HepG2 (cell line): ENCODE results near the gene SFTPA2. TPM values are rescaled to one million over a fixed set of nuclear protein-coding genes. Genes with fewer than 3 reads are reported as not detected.

Experiments used
- ATAC-seq: fragments of 200-7000 bp; cut with Tn5 transposase; 3 replicates; pipeline ENCODE4 v1.9.1; 2020; ENCODE audit warnings: mild to moderate bottlenecking, moderate library complexity
- BruUV-seq: library from RNA; stranded (reverse); fragments of 400-500 nt; replicated peaks from 2 replicates; lab custom pipeline; 2021; lab: Mats Ljungman, UMichigan
- CTCF ChIA-PET: fragments of 300-600 bp; formaldehyde crosslinking; extraction: SDS; loops from one replicate; lab custom pipeline; 2021; ENCODE audit warnings: low total read pairs, inconsistent platforms, low intra/inter-chr PET ratio; lab: Yijun Ruan, JAX
- POLR2A ChIA-PET: fragments of 350-600 bp; sonication (Branson Sonifier 250); formaldehyde crosslinking; loops from one replicate; lab custom pipeline; 2020; ENCODE audit warnings: antibody characterized with exemption, inconsistent platforms; lab: Yijun Ruan, JAX
- DNase-seq: peaks from one replicate; pipeline ENCODE4 v3.0.0-alpha.2; 2015; ENCODE audit warnings: low spot score
- FAIRE-seq: peaks from 3 replicates; lab custom pipeline; 2011; peaks lifted over from hg19 to GRCh38; lab: Jason Lieb, UNC
- H2AFZ ChIP-seq: one replicate; pipeline ENCODE4 v1.6.1; 2011; ENCODE audit warnings: low read length, inconsistent platforms
- H3K27ac ChIP-seq: fragments of 300-600 bp; 3 replicates; pipeline ENCODE4 v1.8.0; 2011; ENCODE audit warnings: mixed run types, mild to moderate bottlenecking, mixed read lengths, low read length, inconsistent platforms; ENCODE audit not compliant: insufficient read depth; ENCODE audit errors: extremely low read length
- H3K27me3 ChIP-seq, 2 experiments: fragments of 200-600 bp in 1 of 2; 2 replicates in 1 of 2; 3 replicates in 1 of 2; pipeline versions ENCODE4 v1.6.0 to v1.8.0; 2011; ENCODE audit warnings: low read length in 2 of 2, mild to moderate bottlenecking in 2 of 2, moderate library complexity in 2 of 2, inconsistent platforms in 1 of 2; ENCODE audit not compliant: insufficient read depth in 2 of 2, control insufficient read depth in 1 of 2
- H3K36me3 ChIP-seq, 2 experiments: fragments of 200-600 bp in 1 of 2; replicated peaks in 1 of 2; 2 replicates in 1 of 2; 3 replicates in 1 of 2; pipeline versions ENCODE4 v1.5.1 to v1.8.0; 2011; ENCODE audit warnings: low read length in 2 of 2, inconsistent platforms in 1 of 2; ENCODE audit not compliant: insufficient read depth in 2 of 2, control insufficient read depth in 1 of 2
- H3K4me1 ChIP-seq: 2 replicates; pipeline ENCODE4 v1.5.1; 2012; ENCODE audit warnings: low read length, inconsistent platforms; ENCODE audit not compliant: insufficient read depth
- H3K4me2 ChIP-seq: 2 replicates; pipeline ENCODE4 v1.6.0; 2011; ENCODE audit warnings: low read depth, low read length, inconsistent platforms
- H3K4me3 ChIP-seq, 3 experiments: fragments of 200-600 bp in 1 of 3; sonication (generic), shearing (Covaris generic) in 1 of 3; replicated peaks in 1 of 3; 2 replicates each; pipeline ENCODE4 v1.5.1; 2011 to 2016; ENCODE audit warnings: low read length in 3 of 3, inconsistent platforms in 2 of 3, low read depth in 2 of 3, mild to moderate bottlenecking in 2 of 3, control low read depth in 1 of 3, mixed read lengths in 1 of 3; ENCODE audit not compliant: insufficient read depth in 1 of 3
- H3K79me2 ChIP-seq: one replicate; pipeline ENCODE4 v1.6.1; 2011; ENCODE audit warnings: low read length, inconsistent platforms; ENCODE audit not compliant: insufficient read depth
- H3K9ac ChIP-seq: 2 replicates; pipeline ENCODE4 v1.6.0; 2011; ENCODE audit warnings: mild to moderate bottlenecking, low read depth, low read length, inconsistent platforms; ENCODE audit not compliant: insufficient read depth
- H3K9me3 ChIP-seq: 2 replicates; pipeline ENCODE4 v1.5.1; 2012; ENCODE audit warnings: mild to moderate bottlenecking, low read length
- H4K20me1 ChIP-seq: 2 replicates; pipeline ENCODE4 v1.6.0; 2011; ENCODE audit warnings: inconsistent platforms, mild to moderate bottlenecking, low read length, moderate library complexity; ENCODE audit not compliant: insufficient read depth
- ARID4A ChIP-seq: sonication (generic); formaldehyde crosslinking; IDR thresholded peaks from 2 replicates; pipeline ENCODE4 v1.5.0; 2020; ENCODE audit warnings: mild to moderate bottlenecking, missing genetic modification reagents, borderline replicate concordance
- GATAD1 ChIP-seq: IDR thresholded peaks from 2 replicates; pipeline ENCODE4 v1.6.1; 2016; ENCODE audit warnings: missing genetic modification reagents, missing compliant biosample characterization
- HIC2 ChIP-seq: sonication (generic); formaldehyde crosslinking; IDR thresholded peaks from 2 replicates; pipeline ENCODE4 v1.9.0; 2022; ENCODE audit warnings: low read depth, missing genetic modification reagents
- ZGPAT ChIP-seq: IDR thresholded peaks from 2 replicates; pipeline ENCODE4 v1.6.1; 2016; ENCODE audit warnings: mild to moderate bottlenecking
- ZNF484 ChIP-seq: sonication (generic); formaldehyde crosslinking; IDR thresholded peaks from 2 replicates; pipeline ENCODE4 v1.5.1; 2020; ENCODE audit warnings: mild to moderate bottlenecking, low read depth, missing genetic modification reagents, borderline replicate concordance
- WGBS: methylation state at CpG from one replicate; pipeline ENCODE4 v1.1.6; 2017; ENCODE audit warnings: low lambda C conversion rate; 5-methylcytosine and 5-hydroxymethylcytosine counted together
- in situ Hi-C: cut with HindIII; loops from 2 replicates; pipeline ENCODE4 v1.10.0; 2017; ENCODE audit warnings: low pct_unique_long_range_greater_than_20kb; ENCODE audit not compliant: extremely low pct_ligation_motif_present
- intact Hi-C: fragments of 100-400 bp; cut with micrococcal nuclease; formaldehyde crosslinking; loops from one replicate; pipeline ENCODE4 v1.10.0; 2022; ENCODE audit not compliant: unreplicated experiment
- polyA plus RNA-seq, 8 experiments: library from polyadenylated mRNA; depleted of rRNA in 3 of 8; stranded (reverse) in 7 of 8; unstranded in 1 of 8; fragments of >200 nt; fragmentation: Illumina TruSeq in 4 of 8; extraction: Trizol in 4 of 8; gene quantifications; 2 replicates each; pipeline versions ENCODE4 v1.2.1 to v1.2.3, GENCODE V29; 2011 to 2016; ENCODE audit warnings: low read depth in 4 of 8, missing spikeins in 1 of 8, mixed read lengths in 1 of 8; ENCODE audit not compliant: insufficient read depth in 1 of 8
- total RNA-seq, 5 experiments: library from RNA; depleted of rRNA; stranded (reverse); fragments of >200 nt; fragmentation: Illumina TruSeq; extraction: Trizol; gene quantifications; 2 replicates each; pipeline ENCODE4 v1.2.3, GENCODE V29; 2016; ENCODE audit warnings: low read depth in 1 of 5

The SFTPA2 gene
- total and polyA plus RNA-seq, 2 of the 13 experiments (the other 11 are each of a cell fraction or from before 2014, with no cell fraction given): 0.04 TPM; not detected in 1

GRCh38 chr10:79555354-79556309 lies 4.6 kb downstream of the SFTPA2 start:
- CTCF ChIA-PET: no interaction called here
- Histone ChIP-seq H3K4me1 (no peaks in the 10 kb centered on the region), H3K4me3 (no peak overlapping the region), H3K36me3 (no peaks in the 10 kb centered on the region), H3K79me2 (no peaks in the 10 kb centered on the region), H3K27ac (no peak overlapping the region)
- in situ Hi-C loops: loop anchor here (25.0 kb wide), 1 partner anchor 382 kb away; the partner anchor contains the start of gene SFTPD
- BruUV-seq: no TSS peak
- no peak for FAIRE-seq
- POLR2A ChIA-PET: no interaction called here
- TF ChIP-seq HIC2 (no peak), ZGPAT (CRISPR knock-in tag) (no peak), ARID4A (CRISPR knock-in tag) (no peak), ZNF484 (no peak), GATAD1 (CRISPR knock-in tag) (no peak)
- TF ChIP-seq, all 625 proteins: peak for 0
- peaks cover 1 to 43% of the 10 kb centered on the region in 2 experiments for H3K27me3 ChIP-seq
- H3K4me2 ChIP-seq: no peak overlapping the region
- H4K20me1 ChIP-seq: no peaks in the 10 kb centered on the region
- intact Hi-C loops: no loop called here
- 18% methylated on average over 11 of the region's 11 CpGs for WGBS
- ATAC-seq: no peak
- no peak overlapping the region for H3K9ac ChIP-seq
- no peak overlapping the region for H2AFZ ChIP-seq
- no peak for DNase-seq
- H3K9me3 ChIP-seq: no peaks in the 10 kb centered on the region
